OCI-LY3 (cell line): Measurements from ENCODE around the gene LAMC1.

ENCODE experiments used
- CTCF ChIP-seq: fragments of 200-600, 300-600 bp; sonication (generic); IDR thresholded peaks from 2 replicates; pipeline ENCODE4 v1.5.1; 2014; ENCODE audit warnings: antibody characterized with exemption, low read length, low read depth
- EZH2phosphoT487 ChIP-seq: fragments of 200-600 bp; shearing (Covaris generic); IDR thresholded peaks from 2 replicates; pipeline ENCODE4 v1.6.1; 2018; ENCODE audit warnings: antibody characterized with exemption, mixed run types, low read depth

GRCh38 chr1:183138301-183138700 lies 115.1 kb downstream of the LAMC1 start:
- TF ChIP-seq CTCF (no peak), EZH2phosphoT487 (no peak)
